H9 (cell line): ENCODE measurements around the gene IFNGR1. TPM values are rescaled to one million over a fixed set of nuclear protein-coding genes. Genes with fewer than 3 reads are reported as not detected.

ENCODE experiments used
- DNase-seq: peaks from one replicate; pipeline ENCODE4 v3.0.0-alpha.2; 2017
- H2AFZ ChIP-seq: one replicate; pipeline ENCODE4 v1.6.1; 2013; ENCODE audit warnings: mild to moderate bottlenecking, low read length, control low read depth, moderate library complexity
- H2AK5ac ChIP-seq: 2 replicates; pipeline ENCODE4 v1.6.1; 2013; ENCODE audit warnings: low read length, control low read depth, mixed read lengths; ENCODE audit not compliant: insufficient read length
- H2BK120ac ChIP-seq: one replicate; pipeline ENCODE4 v1.6.1; 2013; ENCODE audit warnings: low read depth, mild to moderate bottlenecking, low read length, control low read depth, inconsistent platforms; ENCODE audit not compliant: poor library complexity, severe bottlenecking
- H2BK12ac ChIP-seq: 2 replicates; pipeline ENCODE4 v1.6.1; 2013; ENCODE audit warnings: low read length, control low read depth, mixed read lengths, low read depth; ENCODE audit not compliant: insufficient read length
- H2BK15ac ChIP-seq: 2 replicates; pipeline ENCODE4 v1.6.1; 2013; ENCODE audit warnings: low read depth, low read length, control low read depth
- H2BK20ac ChIP-seq: one replicate; pipeline ENCODE4 v1.6.1; 2013; ENCODE audit warnings: low read depth, mild to moderate bottlenecking, low read length, control low read depth, inconsistent platforms; ENCODE audit not compliant: poor library complexity, severe bottlenecking
- H2BK5ac ChIP-seq: 2 replicates; pipeline ENCODE4 v1.6.1; 2013; ENCODE audit warnings: low read length, control low read depth, mixed read lengths; ENCODE audit not compliant: insufficient read length
- H3K14ac ChIP-seq: 2 replicates; pipeline ENCODE4 v1.6.1; 2013; ENCODE audit warnings: low read length, control low read depth; ENCODE audit not compliant: insufficient read depth
- H3K18ac ChIP-seq: 2 replicates; pipeline ENCODE4 v1.6.1; 2013; ENCODE audit warnings: low read depth, mild to moderate bottlenecking, mixed read lengths, low read length, control low read depth; ENCODE audit not compliant: insufficient read length
- H3K23ac ChIP-seq: 2 replicates; pipeline ENCODE4 v1.6.1; 2013; ENCODE audit warnings: low read length, control low read depth, mixed read lengths, low read depth; ENCODE audit not compliant: insufficient read length
- H3K23me2 ChIP-seq: 2 replicates; pipeline ENCODE4 v1.6.1; 2013; ENCODE audit warnings: low read depth, mild to moderate bottlenecking, mixed read lengths, low read length, control low read depth; ENCODE audit not compliant: insufficient read length, poor library complexity, severe bottlenecking
- H3K27ac ChIP-seq: 2 replicates; pipeline ENCODE4 v1.5.1; 2013; ENCODE audit warnings: low read length, control low read depth, mixed read lengths, low read depth; ENCODE audit not compliant: insufficient read length
- H3K27me3 ChIP-seq: 2 replicates; pipeline ENCODE4 v1.6.1; 2013; ENCODE audit warnings: low read length, control low read depth, inconsistent platforms; ENCODE audit not compliant: insufficient read depth
- H3K4ac ChIP-seq: 2 replicates; pipeline ENCODE4 v1.6.1; 2013; ENCODE audit warnings: low read depth, mild to moderate bottlenecking, control low read depth, inconsistent platforms, low read length, moderate library complexity
- H3K4me1 ChIP-seq: 2 replicates; pipeline ENCODE4 v1.6.1; 2013; ENCODE audit warnings: low read length, control low read depth, inconsistent platforms; ENCODE audit not compliant: insufficient read depth
- H3K4me2 ChIP-seq: 2 replicates; pipeline ENCODE4 v1.6.1; 2013; ENCODE audit warnings: low read length, control low read depth, mixed read lengths; ENCODE audit not compliant: insufficient read length, insufficient read depth
- H3K56ac ChIP-seq: 2 replicates; pipeline ENCODE4 v1.6.1; 2013; ENCODE audit warnings: low read depth, mild to moderate bottlenecking, mixed read lengths, low read length, control low read depth; ENCODE audit not compliant: insufficient read length
- H3K79me1 ChIP-seq: 2 replicates; pipeline ENCODE4 v1.6.1; 2013; ENCODE audit warnings: low read depth, mild to moderate bottlenecking, moderate library complexity, low read length, control low read depth, inconsistent platforms; ENCODE audit not compliant: insufficient read depth, poor library complexity, severe bottlenecking
- H3K79me2 ChIP-seq: 2 replicates; pipeline ENCODE4 v1.6.1; 2013; ENCODE audit warnings: low read length, control low read depth, inconsistent platforms; ENCODE audit not compliant: insufficient read depth
- H3K9ac ChIP-seq: 2 replicates; pipeline ENCODE4 v1.6.1; 2013; ENCODE audit warnings: low read length, control low read depth, mixed read lengths; ENCODE audit not compliant: insufficient read length; ENCODE audit errors: extremely low read depth
- H3K9me3 ChIP-seq: one replicate; pipeline ENCODE4 v1.6.1; 2013; ENCODE audit warnings: low read depth, low read length, inconsistent platforms; ENCODE audit not compliant: control insufficient read depth
- H3T11ph ChIP-seq: one replicate; pipeline ENCODE4 v1.6.1; 2013; ENCODE audit warnings: mild to moderate bottlenecking, low read length, control low read depth, inconsistent platforms
- H4K20me1 ChIP-seq: one replicate; pipeline ENCODE4 v1.6.1; 2013; ENCODE audit not compliant: control insufficient read depth, insufficient read length, insufficient read depth
- H4K5ac ChIP-seq: 2 replicates; pipeline ENCODE4 v1.6.1; 2013; ENCODE audit warnings: low read depth, mild to moderate bottlenecking, mixed read lengths, low read length, control low read depth; ENCODE audit not compliant: insufficient read length
- H4K8ac ChIP-seq: replicated peaks from 2 replicates; pipeline ENCODE4 v1.6.1; 2013; ENCODE audit warnings: low read length, control low read depth, mixed read lengths, low read depth; ENCODE audit not compliant: insufficient read length
- H4K91ac ChIP-seq: 2 replicates; pipeline ENCODE4 v1.6.1; 2013; ENCODE audit warnings: low read depth, mild to moderate bottlenecking, moderate library complexity, mixed read lengths, low read length, control low read depth; ENCODE audit not compliant: insufficient read length
- H3K27ac Mint-ChIP-seq, 3 experiments: 2 replicates in 2 of 3; 3 replicates in 1 of 3; pipeline ENCODE4 v1.8.0; 2020 to 2021; ENCODE audit warnings: mixed read lengths in 3 of 3, mild to moderate bottlenecking in 1 of 3, moderate library complexity in 1 of 3
- H3K27me3 Mint-ChIP-seq: 2 replicates; pipeline ENCODE4 v1.8.0; 2021; ENCODE audit warnings: low read depth, mild to moderate bottlenecking, moderate library complexity, mixed read lengths
- H3K36me3 Mint-ChIP-seq, 3 experiments: 2 replicates in 2 of 3; 3 replicates in 1 of 3; pipeline ENCODE4 v1.8.0; 2020 to 2021; ENCODE audit warnings: low read depth in 3 of 3, mixed read lengths in 3 of 3; ENCODE audit not compliant: insufficient read depth in 1 of 3
- H3K4me1 Mint-ChIP-seq, 2 experiments: 2 replicates each; pipeline ENCODE4 v1.8.0; 2020; ENCODE audit warnings: mixed read lengths in 2 of 2
- H3K4me3 Mint-ChIP-seq, 2 experiments: 2 replicates in 1 of 2; 3 replicates in 1 of 2; pipeline ENCODE4 v1.8.0; 2020 to 2021; ENCODE audit warnings: mild to moderate bottlenecking in 2 of 2, mixed read lengths in 2 of 2, moderate library complexity in 1 of 2
- H3K9me3 Mint-ChIP-seq, 2 experiments: 2 replicates in 1 of 2; 3 replicates in 1 of 2; pipeline ENCODE4 v1.8.0; 2020; ENCODE audit warnings: mild to moderate bottlenecking in 2 of 2, mixed read lengths in 2 of 2, moderate library complexity in 1 of 2
- CTCF ChIP-seq: fragments of 200-600 bp; sonication (generic); conservative IDR thresholded peaks from 3 replicates; pipeline ENCODE4 v1.8.0; 2021; ENCODE audit warnings: antibody characterized with exemption, mild to moderate bottlenecking
- WGBS: extraction: QIAGEN DNeasy Blood & Tissue Kit; methylation state at CpG from one replicate; pipeline ENCODE4 v1.1.7; 2013; ENCODE audit warnings: missing lambda C conversion rate, low lambda C conversion rate, mixed read lengths; ENCODE audit not compliant: insufficient read length; ENCODE audit errors: extremely low coverage; 5-methylcytosine and 5-hydroxymethylcytosine counted together
- total RNA-seq: library from RNA; stranded (reverse); gene quantifications from 2 replicates; pipeline ENCODE4 v1.2.1, GENCODE V29; 2021

IFNGR1 gene
- total RNA-seq, 1 experiment from 2014 or later: 32.2 TPM

GRCh38 chr6:137191236-137191635 lies 27.9 kb downstream of the IFNGR1 start:
- Histone ChIP-seq H3K23me2 (no peaks in the 10 kb centered on the region), H2BK120ac (no peak overlapping the region), H3K79me2 (no peaks in the 10 kb centered on the region), H3K79me1 (no peaks in the 10 kb centered on the region), H3K4me1 (no peaks in the 10 kb centered on the region), H3K9ac (no peak overlapping the region), H4K5ac (no peak overlapping the region), H2AK5ac (no peak overlapping the region), H3K27me3 (no peaks in the 10 kb centered on the region), H4K20me1 (no peaks in the 10 kb centered on the region), H3K23ac (no peak overlapping the region), H4K91ac (no peak overlapping the region), H3K4me2 (no peak overlapping the region), H2BK12ac (no peak overlapping the region), H4K8ac (no peak overlapping the region), H2BK15ac (no peak overlapping the region), H2AFZ (no peak overlapping the region), H3K9me3 (peaks cover 24% of the 10 kb centered on the region), H3K4ac (no peak overlapping the region), H3T11ph (no peak overlapping the region), H3K14ac (no peak overlapping the region), H3K18ac (no peak overlapping the region), H2BK20ac (no peak overlapping the region), H3K27ac (no peak overlapping the region), H2BK5ac (no peak overlapping the region), H3K56ac (no peak overlapping the region)
- peaks cover 12 to 34% (median 28%) of the 10 kb centered on the region in 3 experiments for H3K36me3 Mint-ChIP-seq
- no peak overlapping the region for H3K27ac Mint-ChIP-seq
- H3K4me1 Mint-ChIP-seq: no peaks in the 10 kb centered on the region
- H3K27me3 Mint-ChIP-seq: no peaks in the 10 kb centered on the region
- H3K4me3 Mint-ChIP-seq: no peak overlapping the region
- no peak for TF ChIP-seq CTCF
- WGBS: no CpG with 5 or more reads among the region's 3 CpGs
- DNase-seq: no peak
- peaks cover 48 to 54% of the 10 kb centered on the region in 2 experiments for H3K9me3 Mint-ChIP-seq
